Measurements from ENCODE around the gene ALG14.
"Not testable (repeated sequence)": the region's sequence is repeated elsewhere in the genome, so short reads cannot be mapped to it uniquely, and the experiment has no call there.

Gene ALG14

DNA sequence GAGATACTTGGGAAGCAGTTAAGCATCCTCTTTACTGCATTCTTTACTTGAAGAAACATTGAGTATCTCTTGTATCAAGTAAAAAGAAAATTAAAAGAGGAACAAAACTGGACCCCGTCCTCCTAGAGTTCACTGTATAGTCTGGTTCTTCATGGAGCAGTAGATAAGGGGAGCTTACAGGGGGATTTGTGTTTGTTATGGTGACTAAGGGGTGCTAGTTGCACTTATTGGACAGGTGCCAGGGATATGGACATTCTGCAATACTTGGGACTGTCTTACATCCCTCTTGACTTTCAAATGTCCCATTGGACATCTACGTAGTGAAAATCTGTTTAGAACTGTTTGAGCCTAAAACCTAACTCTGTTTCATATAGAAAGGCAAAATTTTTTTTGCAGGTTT, 67.2 kb downstream of the ALG14 start:
- DNase-seq, result no peak

- DNase-seq, result no peak
These were observed 68.7 kb downstream of the ALG14 start for GRCh38 chr1:95004013-95004412.

GRCh38 chr1:95003433-95003738, 69.4 kb downstream of the ALG14 start:
- DNase-seq, result no peak

DNA sequence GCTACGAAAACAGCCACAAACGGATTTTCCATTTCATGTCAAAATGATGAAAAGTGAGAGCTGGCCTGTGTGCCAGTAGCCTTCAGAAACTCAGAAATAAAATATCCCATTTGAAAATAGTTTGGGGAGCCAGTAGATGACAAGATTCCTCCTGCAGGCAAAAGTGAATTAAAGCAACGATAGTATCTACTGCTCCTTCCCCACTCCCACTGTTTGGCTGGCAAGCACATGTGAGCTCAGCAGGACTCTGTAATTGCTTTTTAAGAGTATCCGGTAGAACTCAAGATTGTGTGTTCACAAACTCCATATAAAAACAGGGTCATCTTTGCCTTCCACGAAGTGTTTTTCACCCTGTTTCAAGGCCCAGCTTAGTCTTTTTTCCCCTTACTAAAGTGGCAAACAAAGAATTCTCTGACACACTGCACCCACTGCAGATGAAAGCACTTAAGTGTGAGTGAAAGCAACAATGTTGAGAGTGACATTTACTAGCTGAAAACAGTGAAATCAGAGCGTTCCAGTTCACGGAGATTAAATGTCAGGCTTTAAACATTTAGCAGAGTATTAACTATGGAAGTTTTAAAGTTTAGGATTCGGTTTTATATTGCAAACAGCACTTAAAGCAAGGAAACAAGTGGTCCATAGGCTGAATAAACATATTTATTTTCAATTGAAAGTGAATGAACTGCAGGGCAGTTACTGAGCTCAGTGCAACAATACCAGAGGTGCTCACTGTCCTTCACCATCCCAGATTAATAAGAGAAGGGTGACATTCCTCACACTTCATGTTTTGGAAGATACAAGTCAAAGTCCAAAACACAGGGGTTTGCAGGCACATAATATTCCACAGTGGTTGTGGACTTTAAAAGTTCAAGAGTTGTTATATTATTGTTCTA, 70.0 kb downstream of the ALG14 start:
- no peak for DNase-seq

DNA sequence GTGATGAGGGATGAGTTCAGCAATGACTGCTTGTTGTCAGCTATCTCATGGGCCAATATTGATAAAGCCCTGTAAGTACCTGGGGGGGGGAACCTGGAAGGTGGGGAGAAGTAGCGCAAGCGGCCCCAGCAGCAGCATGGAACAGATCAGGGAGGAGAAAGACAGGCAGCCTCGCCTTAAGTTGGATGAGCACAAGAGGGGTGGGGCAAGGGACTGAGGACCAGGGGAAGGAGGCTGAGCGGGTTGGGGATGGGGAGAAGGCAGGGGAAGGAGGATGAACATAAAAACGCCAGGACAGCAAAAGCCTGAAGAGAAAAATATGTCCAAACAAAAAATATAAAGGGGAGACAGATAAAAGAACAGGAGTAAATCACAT, 70.6 kb downstream of the ALG14 start:
- DNase-seq, result no peak

- no peak for DNase-seq
These were observed 73.2 kb downstream of the ALG14 start for GRCh38 chr1:94999456-95000131.

DNA sequence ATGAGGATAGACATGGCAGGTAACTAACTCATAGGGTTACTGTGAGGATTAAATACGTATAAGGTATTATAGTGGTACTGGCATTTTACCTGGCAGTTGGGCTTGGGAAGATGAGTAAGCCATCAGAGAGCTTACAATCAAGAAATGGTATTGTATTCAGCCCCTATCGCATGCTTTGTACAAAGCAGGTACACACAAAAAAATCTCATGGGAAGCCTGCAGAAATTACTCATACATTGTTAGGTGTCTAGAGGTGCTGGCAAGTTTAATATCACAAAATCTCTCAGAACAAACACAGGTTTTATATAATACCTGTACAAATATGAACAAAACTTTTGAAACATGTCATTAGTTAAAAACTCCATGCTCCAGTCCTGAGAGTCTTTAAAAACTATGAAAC, 74.0 kb downstream of the ALG14 start:
- no peak for DNase-seq

DNA sequence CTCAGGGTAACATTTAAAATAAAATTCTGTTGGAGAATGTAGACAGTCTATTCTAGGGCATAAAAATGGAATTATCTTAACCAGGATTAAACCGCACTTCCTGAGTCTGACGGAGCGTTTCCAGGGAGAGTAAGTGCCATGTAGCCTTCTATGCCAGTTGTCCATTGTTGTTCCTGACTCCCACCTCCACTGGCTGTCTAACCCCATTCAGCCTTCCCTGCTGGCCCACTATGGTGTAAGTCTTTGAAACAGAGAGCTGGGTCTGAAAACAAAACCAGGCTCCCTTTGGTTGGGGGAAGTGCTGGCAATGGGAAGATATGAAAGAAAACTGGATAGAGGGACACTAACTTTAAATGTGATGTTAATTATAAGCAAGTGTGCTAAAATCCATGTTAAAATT, 74.6 kb downstream of the ALG14 start:
- no peak for DNase-seq

GRCh38 chr1:94995536-94995935, 77.2 kb downstream of the ALG14 start:
- not testable (repeated sequence) for DNase-seq

- no peak for DNase-seq
These were observed 77.9 kb downstream of the ALG14 start for GRCh38 chr1:94994805-94995204.

GRCh38 chr1:94993931-94994645, 78.7 kb downstream of the ALG14 start:
- DNase-seq, result no peak

DNA sequence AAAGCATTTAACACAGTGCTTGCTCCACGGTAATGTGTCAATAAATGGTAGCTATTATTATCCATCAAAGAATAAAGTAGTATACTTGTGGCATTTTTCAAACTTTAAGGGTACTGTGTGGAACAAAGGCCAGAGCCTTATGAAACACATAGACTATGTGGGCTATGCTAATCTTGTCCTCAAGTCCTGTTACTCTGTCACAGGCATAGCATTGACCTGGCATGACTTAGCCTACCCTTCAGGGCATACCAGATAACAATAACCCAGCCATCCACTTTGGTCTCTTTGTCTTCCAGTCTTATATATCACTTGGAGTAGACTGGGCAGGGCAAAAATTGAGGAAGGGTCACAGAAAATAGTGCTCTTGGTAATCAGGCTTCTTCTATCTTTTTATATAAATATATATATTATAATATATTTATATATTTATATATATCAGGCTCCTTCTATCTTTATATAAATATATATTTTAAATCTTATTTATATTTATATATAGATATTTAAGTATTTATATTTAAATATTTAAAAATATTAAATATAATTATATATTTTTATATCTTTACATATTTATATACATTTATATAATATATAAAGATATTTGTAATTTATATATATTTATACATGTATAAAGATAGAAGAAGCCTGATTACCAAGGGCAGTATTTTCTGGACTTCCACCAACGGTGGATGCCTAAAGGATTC, 79.7 kb downstream of the ALG14 start:
- DNase-seq, result no peak

DNA sequence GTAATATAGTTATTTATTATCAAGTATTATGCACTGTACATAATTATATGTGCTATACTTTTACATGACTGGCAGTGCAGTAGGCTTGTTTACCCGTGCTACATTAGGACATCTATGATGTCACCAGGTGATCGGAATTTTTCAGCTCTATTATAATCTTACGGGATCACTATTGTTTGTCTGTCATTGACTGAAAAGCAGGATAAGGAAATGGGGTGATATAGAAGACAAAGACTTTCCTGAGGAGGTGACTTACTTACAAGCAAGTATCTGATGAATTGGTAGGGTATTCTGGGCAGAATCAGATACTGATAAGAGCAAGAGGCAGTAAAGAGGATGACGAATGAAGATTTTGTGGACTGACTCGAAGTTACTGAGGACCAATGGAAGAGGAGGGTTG, 80.6 kb downstream of the ALG14 start:
- DNase-seq, result no peak

GRCh38 chr1:94989911-94990473, 82.8 kb downstream of the ALG14 start:
- no peak for DNase-seq

DNA sequence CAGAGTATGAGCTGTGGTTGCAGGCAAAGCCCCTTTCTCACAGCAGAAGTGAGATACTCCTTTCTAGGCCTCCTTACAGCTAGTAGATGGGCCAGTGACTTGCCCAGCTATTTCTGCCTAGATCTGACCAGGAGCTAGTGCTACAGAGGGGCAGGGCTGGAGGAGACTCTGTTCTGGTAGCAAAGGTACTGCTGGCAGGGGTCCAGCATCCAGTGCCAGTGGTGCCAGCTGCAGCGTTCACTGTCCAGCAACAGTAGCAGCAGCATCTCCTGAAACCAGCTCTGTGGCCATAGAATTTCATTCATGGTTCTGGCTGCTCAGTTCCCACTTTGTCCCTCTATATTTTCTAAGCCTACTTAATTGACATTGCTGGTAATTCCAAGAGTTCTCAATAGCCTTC, 83.4 kb downstream of the ALG14 start:
- DNase-seq, result no peak

DNA sequence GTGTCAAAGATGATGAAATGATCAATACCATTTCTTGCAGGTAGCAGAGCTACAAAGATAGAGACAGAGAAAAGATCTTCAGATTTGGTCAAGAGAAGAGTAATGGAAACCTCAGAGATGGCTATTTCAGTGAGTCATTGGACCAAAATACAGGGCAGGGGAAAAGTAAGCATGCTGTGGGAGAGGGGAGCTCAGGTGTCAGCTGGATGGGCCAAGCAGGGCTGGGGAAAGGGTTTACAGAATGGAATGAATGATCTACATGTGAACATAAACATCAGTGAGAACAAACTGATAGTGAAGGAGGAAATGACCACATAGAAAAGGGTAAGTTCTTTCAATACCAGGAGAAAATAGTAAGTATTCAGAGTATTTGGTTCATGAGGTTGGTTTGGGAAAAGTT, 84.4 kb downstream of the ALG14 start:
- peak; percentile 16 for DNase-seq

DNA sequence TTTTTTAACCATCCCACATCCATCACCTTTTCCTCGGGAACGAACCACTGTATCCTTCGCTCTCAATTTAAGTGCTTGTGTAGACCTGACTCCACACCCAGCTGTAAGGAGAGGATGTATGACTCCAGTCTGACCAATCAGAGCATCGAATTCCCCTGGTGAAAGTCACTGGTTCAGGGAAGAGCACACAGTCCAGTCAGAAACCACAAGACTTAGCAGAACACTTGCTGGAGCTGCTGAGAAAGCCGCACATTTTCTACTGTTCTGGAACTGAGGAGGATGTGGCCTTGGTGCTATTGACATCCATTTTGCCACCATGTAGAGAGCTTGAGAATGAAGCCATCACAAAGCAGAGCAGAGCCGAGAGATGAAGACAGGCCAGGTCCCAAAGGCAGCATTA, 86.0 kb downstream of the ALG14 start:
- peak; percentile 20 for DNase-seq

GRCh38 chr1:94983171-94983739, 89.5 kb downstream of the ALG14 start:
- DNase-seq, result peak; percentile 56

- no peak for DNase-seq
These were observed 90.4 kb downstream of the ALG14 start for GRCh38 chr1:94982398-94982797.

- no peak for DNase-seq
These were observed 91.2 kb downstream of the ALG14 start for GRCh38 chr1:94981575-94981973.

- DNase-seq, result no peak
These were observed 91.9 kb downstream of the ALG14 start for GRCh38 chr1:94980582-94981574.
